HG03196 (cell line): ENCODE measurements around the gene AP2S1.
"Not testable (repeated sequence)": the region's sequence is repeated elsewhere in the genome, so short reads cannot be mapped to it uniquely, and the experiment has no call there.

Source experiments
- ATAC-seq: cut with Tn5 transposase; IDR thresholded peaks from one replicate; pipeline ENCODE4 v1.9.1; 2021; ENCODE audit not compliant: unreplicated experiment

AP2S1 gene

DNA sequence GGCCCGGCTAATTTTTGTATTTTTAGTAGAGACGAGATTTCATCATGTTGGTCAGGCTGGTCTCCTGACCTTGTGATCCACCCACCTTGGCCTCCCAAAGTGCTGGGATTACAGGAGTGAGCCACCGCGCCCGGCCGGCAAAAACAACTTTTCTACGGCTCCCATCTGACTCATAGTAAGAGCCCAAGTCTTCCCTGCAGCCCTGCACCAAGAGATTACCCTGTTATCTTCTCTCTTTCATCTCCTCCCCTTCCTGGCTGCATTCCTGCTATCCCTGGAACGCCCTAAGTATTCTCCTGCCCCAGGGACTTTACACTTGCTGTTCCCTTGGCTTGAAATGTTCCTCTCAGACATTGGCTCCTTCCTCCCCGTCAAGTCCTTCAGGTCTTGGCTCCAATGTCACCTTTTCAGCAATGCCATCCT lies 6.6 kb downstream of the AP2S1 start:
- ATAC-seq: no peak

DNA sequence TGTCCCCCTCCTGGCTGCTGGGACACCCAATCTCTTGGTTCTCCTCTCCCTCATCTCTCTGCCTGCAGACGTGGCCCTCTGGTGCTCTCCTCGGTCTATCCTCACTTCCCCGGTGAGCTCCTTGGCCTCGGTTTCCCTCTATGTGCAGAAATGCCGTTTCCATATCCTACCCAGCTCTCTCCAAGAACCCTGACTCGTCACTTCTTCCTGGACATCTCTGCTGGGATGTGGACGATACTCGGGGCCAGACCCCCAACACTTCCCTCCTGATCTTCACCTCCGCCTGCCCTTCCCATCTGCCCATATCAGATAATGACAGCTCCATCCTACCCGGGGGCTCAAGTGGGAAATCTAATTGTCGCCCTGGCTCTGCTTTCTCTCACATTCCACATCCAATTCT lies 7.9 kb downstream of the AP2S1 start:
- ATAC-seq: no peak

DNA sequence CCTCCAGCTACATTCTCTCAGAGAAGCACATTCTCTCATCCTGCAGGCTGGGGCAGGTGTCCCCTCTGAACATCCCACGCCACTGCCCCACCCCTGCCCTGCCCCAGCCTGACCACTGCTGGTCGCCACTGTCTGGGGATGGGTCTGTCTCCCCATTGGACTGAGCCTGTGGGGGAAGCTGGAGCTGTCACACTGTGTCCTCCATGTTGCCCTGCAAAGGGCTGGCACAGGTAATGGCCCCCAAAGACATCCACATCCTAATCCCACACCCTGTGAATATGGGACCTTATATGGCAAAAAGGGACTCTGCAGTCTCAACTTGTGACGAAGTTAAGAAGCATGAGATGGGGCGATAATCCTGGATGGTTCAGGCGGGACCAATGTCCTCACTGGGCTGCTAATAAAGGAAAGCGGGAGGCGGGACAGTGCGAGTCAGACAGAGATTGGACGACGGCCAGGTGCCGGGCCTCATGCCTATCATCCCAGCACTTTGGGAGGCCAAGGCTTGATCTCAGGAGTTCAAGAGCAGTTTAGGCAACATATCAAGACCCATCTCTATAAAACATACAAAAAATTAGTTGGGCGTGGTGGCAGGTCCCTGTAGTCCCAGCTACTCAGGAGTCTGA lies 9.1 kb downstream of the AP2S1 start:
- ATAC-seq: no peak

DNA sequence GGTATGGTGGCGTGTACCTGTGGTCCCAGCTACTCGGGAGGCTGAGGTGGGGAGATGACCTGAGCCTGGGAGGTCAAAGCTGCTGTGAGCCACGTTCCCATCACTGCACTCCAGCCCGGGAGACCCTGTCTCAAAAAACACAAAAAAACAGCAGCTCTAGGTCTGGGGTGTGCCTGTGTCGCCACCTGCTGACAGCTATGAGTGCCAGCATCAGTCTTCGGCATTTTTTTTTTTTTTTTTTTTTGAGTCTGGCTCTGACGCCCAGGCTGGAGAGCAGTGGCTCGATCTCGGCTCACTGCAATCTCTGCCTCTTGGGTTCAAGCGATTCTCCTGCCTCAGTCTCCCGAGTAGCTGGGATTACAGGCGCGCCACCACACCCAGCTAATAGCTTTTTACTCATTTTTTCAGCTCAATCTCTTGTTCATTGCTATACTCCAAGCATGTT lies 10.1 kb downstream of the AP2S1 start:
- ATAC-seq: no peak

DNA sequence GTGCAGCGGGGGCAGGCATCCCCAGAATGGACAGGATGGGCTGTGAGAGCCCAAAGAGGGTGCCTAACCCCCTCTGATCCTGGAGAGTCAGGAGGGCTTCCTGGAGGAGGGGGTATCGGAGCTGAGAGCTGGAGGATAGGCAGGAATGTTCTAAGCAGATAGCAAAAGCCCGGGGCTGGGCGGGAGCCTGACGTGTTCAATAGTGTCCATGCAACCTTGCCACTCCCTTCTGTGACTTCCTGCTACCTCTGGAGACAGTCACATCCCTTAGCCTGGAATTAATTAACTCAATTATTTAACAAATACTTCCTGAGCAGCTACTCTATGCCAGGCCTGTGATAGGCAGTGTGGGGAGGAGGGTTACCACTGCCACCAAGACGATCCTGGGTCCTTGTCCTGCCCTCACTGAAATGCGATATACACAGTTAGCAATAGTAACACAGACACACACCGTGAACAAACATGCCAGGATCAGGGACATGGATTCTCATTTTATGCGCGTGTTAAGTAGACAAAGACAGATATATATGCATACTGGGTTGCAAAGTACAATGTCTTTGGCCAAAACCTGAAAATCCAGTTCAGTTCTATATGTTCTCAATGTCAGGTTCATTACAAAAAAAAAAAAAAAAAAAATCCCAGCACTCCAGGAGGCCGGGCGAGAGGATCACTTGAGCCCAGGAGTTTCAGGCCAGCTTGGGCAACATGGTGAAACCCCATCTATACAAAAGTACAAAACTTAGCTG lies 10.7 kb downstream of the AP2S1 start:
- ATAC-seq: no peak

DNA sequence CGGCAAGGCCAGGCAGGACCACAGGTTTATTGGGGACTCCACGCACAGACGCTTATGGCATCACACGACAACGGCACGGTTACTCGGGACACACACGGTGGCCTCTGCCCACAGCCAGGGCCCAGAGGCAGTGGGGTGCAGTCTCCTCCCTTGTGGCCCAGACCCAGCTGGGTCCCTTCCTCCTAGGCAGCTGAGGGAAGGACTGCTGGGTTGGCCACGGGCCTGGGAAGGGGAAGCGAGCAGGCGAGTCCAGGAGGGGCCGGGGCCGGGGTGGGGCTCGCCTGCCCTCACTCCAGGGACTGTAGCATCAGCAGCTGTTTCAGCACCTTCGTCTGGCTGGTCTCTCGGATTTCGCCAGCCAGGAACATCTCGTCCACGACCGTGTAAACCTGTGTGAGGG lies 12.5 kb downstream of the AP2S1 start:
- no peak for ATAC-seq

DNA sequence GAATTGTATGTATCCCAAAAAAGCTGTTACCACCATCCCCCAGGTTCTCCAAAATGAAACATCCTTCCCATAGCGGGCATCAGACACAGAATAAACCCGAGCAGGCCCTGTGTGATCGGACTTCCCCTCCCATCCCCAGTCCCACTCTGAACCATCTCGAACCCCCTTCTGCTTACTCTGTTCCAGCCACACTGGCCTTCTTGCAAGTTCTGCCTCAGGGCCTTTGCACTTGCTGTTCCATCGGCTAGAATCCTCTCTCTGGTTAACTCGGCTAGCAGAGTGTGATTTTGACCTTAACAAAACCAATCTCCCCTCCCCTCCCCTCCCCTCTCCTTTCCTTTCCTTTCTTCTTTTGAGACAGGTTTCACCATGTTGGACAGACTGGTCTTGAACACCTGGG lies 15.7 kb downstream of the AP2S1 start:
- ATAC-seq: no peak

DNA sequence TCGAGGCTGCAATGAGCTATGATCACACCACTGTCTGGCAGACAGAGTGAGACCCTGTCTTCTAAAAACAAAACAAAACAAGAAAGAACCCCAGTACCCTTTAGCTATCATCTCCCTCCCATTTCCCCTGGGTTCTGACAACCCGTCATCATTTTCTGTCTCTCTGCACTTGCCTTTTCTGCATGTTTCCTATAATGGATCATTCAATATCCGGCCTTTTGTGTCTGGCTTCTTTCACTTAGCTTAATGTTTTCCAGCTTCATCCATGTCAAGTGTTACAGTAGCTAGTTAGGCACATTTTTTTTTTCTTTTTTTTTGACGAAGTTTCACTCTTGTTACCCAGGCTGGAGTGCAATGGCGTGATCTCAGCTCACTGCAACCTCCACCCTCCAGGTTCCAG lies 16.5 kb downstream of the AP2S1 start:
- no peak for ATAC-seq

DNA sequence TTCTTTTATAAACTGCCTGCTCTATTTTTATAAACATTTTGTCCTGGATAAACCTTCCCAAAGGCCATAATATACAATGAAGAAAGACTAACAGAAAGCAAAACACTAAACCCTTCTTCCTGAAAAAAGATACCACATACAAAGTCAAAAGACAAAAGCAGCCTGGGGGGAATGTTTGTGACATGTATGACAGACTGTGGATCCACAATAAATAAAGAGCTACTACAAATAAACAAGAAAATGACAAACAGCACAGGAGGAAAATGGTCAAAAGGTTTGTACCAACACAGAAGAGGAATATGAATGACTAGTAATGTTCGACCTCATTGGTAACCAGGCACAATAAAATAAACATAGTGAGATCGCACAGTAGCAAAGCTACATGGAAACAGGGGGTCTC lies 19.8 kb downstream of the AP2S1 start:
- ATAC-seq: no peak

DNA sequence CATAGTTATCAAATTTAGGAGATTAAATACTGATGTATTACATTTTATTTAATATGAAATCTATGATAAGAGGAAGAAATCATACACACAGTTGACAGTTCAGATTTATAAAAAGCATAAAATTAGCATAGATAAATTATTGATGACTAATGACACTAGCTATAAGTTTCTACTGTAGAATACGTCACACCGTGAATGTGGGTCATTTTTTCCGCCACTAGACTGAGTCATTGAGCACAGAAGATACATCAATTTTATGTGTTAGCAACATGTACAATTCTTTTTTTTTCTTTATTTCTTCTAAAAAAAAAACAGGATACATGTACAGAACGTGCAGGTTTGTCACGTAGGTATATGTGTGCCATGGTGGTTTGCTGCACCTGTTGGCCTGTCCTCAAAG lies 22.2 kb downstream of the AP2S1 start:
- no peak for ATAC-seq

DNA sequence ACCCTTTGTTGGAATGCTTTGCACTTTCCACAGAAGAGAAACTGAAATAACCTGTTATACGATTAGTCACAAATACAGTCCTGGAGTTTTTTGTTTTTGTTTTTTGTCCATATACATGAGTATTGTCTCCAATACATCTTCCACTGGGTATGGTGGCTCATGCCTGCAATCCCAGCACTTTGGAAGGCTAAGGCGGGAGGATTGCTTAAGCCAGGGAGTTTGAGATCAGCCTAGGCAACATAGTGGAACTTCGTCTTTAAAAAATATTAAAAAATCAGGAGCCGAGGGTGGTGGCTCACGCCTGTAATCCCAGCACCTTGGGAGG lies 25.0 kb downstream of the AP2S1 start:
- no peak for ATAC-seq

DNA sequence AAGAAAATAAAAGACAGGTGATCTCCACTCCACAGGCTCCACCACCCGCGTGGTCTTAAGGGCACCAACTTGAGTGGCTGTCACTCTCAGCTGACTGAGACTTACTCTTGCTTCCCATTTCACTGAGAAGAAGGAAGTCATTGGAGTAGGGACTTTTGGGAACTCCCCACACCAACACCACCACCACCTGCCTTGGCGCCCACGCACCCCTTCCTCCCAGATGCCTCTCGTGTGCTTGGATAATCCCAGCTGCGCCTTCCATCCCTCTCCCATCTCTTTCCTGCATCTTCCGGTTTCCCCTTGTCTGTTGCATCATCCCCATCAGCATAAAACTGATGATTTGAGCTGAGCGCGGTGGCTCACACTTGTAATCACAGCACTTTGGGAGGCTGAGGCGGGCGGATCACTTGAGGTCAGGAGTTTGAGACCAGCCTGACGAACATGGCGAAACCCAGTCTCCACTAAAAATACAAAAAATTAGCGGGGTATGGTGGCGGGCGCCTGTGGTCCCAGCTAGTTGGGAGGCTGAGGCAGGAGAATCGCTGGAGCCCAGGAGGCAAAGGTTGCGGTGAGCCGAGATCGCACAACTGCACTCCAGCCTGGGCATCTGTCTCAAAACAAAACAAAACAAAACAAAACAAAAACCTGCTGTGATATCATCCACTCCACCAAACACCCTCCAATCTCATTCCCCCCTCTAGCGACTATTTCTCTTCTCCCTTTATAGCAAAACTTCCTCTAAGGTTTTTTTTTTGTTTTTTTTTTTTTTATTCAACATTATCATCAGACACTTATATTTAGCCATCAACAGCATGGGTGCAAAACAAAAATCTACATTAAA lies 25.5 kb downstream of the AP2S1 start:
- no peak for ATAC-seq

DNA sequence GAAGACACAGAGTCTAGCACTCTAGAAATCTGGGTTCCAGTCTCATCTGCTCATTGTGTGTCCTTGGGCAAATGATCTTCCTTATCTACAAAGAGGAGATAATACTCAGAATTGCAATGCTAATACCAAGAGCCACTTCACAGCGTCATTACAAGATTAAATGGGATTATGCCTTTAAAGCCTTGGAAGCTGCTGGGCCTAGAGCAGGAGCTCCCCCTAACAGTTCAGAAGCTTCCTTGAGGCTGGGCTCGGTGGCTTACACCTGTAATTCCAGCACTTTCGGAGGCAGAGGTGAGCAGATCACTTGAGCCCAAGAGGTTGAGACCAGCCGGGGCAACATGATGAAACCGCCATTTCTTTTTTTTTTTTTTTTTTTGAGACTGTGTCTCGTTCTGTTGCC lies 27.6 kb downstream of the AP2S1 start:
- ATAC-seq: no peak

DNA sequence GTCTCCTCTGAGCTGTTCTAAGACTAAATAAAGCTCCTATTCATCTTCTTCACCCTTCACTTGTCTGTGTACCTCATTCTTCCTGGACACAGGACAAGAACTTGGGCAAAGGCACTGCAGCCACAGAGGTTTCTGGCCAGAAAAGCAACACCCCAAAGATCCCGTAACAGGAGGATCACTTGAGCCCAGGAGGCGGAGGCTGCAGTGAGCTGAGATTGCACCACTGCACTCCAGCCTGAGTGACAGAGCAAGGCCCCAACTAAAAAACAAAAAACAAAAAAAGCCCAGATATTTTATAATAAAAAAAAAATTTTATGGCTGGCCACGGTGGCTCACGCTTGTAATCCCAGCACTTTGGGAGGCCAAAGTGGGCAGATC lies 28.2 kb downstream of the AP2S1 start:
- ATAC-seq: not testable (repeated sequence)

DNA sequence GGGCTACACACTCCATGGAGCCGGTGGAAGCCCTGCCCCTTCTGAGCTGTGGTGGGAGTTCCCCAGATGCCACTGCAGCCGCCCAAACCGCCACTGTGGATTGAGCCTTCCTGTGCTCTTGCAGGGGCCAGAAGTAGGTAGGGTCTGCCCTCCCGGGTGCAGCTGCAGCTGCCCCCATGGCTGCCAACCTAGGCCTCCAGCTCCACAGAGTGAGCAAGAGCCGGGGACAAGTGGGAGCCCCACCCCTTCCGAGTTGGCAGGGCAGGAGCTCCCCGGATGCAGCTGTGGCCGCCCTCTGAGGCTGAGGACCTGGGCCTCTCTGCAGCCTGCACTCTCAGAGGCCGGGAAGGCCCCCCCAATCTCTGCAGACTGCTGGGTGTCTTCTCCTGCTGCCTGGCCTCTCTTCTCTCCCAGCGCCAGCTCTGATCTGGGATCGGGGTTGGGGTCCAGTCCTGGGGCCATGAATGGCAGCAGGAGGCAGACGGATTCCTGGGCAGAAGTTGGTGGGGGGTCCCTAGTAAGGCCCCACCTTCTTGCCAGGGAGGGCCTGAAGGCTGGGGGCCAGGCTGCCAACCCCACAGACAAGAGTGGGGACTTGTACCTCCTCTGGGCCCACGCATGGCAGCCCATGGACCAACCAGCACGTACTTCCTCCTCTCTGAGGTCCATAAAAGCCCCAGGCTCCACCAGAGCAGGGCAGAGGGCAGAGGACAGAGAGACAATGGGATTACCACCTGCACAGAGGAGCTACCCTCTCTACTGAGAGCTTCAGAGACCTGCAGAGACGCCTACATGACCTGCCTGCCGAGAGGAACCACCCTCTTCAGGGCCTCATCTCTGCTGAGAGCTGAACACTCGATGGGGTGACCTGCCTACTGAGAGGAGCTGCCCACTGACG lies 28.9 kb downstream of the AP2S1 start:
- ATAC-seq: no peak

DNA sequence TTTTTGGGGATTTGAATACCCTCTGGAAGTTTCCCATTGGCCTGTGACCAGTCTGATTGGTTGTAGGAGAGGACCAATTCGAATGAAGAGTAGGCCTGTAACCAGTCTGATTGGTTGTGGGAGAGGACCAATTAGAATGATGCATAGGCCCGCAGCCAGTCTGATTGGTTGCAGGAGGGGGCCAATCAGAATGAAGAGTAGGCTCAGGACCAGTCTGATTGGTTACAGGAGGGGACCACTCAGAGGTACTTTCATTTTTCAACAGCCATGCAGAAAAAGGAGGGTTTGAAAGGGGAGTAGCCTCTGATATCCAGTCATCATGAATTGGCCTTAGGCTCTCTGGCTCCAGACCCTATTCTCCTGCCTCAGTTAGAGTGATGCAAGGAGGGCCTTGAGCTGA lies 31.8 kb downstream of the AP2S1 start:
- no peak for ATAC-seq

DNA sequence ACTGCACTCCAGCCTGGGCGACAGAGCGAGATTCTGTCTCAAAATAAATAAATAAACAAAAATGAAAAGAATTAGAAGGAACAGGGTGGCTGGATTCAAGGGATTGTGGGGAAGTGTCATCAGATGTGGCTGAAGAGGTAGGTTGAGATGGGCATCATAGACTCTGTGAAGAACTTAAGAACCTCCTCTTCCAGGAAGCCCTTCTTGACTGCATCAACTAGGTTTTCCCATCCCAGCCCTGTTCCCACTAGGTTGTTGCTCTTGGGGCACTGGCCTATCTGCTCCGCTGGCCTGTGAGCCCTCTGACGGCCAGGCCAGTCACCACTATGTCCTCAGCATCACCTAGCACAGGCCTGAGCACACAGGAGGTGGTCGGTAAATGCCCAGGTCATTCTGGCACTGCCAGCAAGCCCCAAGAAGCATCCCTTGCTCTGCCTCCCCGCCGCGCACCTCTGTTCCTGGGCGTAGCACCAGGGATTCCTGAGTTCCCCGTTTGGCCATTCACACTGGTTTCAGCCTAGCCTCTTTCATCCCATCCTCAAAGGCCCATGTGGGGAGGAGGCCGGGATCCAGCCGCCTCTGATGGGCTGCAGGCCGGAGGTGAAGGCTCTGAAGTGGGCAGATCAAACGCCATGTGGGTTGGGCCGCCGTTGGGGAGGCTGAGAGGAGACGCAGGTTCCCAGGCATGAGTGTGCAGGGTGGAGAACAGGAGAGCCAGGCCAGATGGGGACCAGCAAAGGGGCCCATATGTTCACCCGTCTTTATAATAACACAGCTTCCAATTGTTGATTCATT lies 34.6 kb downstream of the AP2S1 start:
- no peak for ATAC-seq

DNA sequence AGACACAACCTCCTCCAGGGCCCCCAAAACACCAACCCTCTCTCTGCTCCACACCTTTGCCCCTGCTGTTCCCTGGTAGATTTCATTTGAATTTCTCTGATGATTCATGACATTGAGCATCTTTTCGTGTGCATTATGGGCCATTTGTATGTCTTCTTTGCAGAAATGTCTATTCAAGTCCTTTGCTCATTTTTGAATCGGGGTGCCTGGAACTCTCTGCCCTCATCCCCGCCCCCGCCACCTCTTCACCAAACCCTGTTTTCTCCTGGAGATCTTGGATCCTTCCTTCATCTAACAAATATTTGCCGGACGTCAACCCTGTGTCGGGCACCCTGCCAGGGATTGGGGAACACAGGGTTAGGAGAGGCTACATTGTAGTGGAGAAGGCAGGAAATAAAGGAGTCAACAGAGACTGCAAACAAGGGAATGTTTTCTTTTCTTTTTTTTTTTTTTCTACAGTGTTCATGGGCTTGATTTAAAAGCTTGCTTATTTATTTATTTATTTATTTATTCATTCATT lies 36.7 kb downstream of the AP2S1 start:
- ATAC-seq: no peak

DNA sequence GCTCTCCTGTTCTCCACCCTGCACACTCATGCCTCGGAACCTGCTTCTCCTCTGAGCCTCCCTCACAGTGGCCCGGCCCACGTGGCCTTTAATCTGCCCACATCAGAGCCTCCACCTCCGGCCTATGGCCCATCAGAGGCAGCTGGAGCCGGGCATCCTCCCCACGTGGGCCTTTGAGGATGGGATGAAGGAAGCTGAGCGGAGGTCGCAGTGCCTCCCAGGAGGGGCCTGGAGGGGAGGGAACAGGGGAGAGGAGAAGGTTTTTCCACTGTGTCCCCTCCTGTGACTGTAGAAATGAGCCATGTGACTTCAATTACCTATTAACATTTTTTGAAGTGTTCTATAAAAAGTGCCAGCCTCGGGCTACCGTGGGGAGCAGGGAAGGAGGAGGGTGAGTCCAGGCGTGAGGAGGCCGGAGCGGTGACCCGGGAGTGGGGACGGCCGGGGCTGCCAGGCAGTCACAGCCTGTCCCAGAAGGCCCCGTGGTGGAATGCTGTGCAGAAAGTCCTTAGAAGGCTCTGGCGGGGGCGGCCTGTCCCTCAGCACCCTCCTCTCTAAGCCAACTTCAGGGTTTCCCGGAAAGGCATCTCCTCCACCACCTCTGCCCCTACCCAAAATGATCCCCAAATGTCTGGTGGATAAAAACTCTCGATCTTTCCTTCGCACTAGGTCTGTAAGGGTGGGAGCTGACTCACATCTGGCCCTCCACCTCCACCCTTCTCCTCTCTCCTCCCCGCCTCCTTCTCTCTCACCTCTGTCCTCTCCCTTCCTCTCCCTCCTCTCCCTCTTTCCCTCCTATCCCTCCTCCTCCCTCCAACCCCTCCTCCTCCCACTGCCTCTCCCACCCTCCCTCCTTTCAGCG lies 37.4 kb downstream of the AP2S1 start:
- ATAC-seq: no peak
